NCI-H2107 treated with DMSO at 0.1 percent for 48 hours (cell line): Measurements from ENCODE around the gene NUP214.

Experiments used
- DNase-seq: peaks from one replicate; lab custom pipeline; 2025; ENCODE audit not compliant: unreplicated experiment; lab: John Stamatoyannopoulos, UW

Gene NUP214

DNA sequence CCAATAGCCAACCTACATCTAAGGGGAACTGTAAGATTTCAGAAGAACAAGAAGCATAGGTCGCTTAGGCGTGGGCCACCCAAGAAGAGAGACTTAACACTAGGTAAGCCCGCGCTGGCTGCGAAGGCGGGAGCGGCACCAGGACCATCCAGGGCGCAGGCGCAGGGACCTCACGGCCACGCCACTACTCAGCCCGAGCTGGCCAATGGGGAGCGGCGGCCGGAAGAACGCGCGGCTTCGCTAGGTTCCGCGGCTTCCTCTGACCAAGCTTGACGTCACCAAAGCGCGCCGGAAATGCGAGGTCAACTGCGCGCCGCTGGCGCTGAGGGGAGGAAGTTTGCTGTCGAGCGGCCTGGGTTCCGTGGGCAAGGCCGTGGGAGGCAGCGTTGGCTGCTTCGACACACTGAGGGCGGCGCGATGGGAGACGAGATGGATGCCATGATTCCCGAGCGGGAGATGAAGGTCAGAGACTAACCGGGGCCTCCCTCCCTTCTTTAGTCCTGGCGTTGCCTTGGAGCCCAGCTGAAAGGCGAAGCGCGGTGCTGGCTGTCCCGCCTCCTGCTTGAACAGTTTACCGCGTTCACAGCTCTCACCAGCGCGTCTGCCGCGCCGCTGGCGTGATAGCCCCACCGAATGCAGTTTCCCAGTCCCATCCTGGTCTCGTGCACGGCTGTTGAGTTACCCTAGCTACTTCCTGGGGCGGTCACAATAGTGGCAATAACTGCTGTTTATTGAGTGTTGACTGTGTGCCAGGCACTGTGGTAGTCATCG is at the start of gene NUP214:
Gene NUP214, plus strand, starts transcription at position 299 of the 771 bp plus-strand sequence. Its CDS starts 119 bp downstream, at position 418.
- DNase-seq = peak; percentile 84

DNA sequence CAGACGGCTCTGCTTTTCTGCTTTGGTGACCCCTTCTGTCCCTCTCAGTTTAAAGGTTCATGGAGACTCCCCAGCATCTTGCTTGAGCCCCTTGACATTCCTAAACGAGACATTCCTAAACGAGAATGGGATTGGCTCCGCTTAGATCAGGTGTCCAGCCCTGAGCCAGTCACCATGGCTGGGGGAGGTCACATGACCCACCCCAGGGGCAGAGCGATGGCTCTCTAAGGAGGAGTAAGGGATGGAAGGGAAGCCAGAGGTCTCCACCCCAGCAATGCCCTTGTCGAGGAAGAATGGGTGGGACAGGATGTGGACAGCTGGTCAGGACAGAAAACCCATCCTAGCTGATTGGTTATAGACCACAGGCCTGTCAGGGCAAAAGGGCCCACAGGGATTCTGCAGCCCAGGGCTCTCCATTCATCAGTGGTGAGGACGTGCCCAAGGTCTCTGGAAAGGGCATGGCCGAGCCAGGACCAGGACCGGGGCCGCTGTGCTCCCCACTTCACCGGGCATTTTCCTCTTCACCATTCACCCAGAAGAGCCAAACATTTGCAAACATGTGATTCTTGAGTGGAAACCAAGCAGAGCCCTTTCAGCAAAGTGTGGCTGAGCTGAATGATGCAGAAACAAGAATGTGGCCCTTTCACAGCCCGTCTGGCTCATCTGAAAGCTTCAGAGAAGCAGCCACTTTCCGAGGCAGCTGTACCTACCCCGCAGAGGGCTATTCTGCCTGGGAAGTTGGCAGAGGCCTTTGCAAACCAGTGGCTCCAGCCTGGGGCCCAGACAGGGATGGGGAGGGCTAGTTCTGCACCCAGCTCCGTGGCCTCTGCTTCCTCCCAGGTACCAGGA is 48.8 kb upstream of the NUP214 start:
- no peak for DNase-seq

DNA sequence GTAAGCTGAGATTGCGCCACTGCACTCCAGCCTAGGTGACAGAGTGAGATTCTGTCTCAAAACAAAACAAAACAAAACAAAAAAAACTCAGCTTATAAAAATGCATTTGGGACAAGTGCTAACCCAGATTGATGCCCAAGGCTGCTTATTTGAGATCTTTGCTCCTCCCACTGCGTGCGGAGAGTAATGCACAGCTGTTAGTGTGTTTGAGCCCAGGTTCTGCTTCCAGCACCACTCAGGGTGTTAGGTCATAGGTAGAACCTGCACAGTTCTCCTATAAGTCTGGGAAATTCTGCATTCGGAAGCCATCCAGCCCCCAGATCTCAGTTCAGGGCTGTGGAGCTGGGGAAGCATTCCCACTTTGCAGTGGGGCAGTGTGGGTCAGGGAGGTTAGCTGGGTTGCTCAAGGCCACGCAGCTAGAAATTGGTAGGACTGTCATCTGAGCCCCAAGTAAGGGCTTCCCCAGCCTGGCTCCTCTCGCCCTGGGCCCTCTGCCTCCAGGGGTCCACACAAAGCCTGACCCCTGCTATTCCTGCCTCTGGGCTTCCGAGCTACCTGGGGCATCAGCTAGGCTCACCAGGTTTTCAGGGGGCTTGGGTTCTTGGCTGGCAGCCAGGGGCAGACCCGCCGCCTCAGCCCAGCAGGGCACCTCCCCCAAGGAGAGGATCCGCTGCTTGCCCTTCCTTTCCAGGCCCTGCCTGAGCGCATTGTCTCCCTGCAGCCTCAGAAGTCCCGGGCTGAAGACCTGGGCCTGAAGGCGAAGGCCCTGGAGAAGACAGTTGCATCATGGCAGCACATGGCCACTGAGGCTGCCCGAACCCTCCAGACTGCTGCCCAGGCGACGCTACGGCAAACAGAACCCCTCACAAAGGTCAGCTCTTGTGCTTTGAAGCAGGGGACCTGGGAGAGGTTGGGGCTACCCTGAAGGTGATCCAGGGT is 46.7 kb upstream of the NUP214 start:
- no peak for DNase-seq

DNA sequence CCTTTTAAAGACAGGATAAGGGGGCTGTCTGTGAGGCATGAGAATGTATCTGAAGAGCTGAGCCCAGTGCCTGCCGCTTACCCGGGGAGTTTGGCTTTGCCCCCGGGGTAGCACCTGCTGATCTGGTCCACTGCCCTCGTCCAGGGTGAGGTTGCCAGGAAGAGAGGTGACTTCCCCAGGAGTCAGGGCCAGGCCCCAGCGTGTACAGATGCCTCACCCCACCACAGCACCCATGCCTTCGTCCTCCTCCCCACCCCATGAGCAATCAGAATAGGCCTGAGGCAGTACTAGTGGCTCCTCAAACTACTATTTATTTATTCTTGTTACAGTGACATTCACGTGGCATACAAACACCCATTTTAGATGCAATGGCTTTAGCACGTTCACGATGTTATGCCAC is 44.8 kb upstream of the NUP214 start:
- no peak for DNase-seq

DNA sequence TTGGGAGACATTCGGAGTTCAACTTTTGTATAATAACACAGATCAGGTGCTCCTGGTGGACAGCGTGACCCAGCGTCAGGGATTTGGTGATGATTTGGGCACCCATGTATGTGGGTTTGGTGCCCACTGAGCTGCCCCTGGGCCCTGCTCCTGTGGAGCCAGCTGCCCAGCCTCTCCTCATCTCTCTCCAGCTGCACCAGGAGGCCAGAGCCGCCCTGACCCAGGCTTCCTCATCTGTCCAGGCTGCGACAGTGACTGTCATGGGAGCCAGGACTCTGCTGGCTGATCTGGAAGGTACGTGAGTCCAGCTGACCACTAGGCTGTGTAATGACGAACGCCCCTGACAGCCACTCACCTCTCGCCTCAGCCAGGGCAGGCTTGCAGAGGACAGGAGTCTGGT is 43.5 kb upstream of the NUP214 start:
- DNase-seq = no peak

DNA sequence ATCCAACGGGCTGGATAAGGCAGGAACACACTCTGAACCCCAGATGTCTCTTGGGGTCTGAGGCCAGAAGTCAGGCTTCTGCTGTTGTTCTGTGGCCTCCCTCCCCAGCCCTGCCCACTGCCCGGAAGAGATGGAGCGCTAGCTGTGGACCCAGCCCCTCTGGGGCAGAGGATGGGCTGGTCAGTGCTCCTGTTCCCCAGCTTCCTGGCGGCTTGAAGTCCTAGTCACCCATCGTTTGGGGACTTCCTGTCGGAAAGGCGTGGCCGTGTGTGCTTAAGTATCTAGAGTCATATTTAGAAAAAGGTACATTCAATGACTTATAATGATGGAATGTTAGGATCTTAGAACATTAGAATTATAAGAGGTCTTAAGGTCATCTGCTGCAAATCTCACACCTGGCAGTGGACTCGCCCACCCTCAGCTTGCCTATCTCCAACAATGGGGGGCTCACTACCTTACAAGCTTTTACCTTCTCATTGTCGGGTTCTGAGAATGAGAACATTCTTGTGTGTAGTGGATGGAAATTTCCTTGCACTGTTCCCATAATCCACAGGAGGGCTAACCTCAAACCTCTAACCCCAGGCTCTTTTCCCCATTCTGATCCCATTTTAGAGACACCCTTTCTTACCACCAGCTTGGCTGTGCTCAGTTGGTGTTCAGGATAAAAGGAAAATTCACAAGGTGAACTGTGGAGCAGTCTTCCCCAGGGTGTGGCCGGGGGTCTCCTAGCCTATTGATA is 42.4 kb upstream of the NUP214 start:
- no peak for DNase-seq

DNA sequence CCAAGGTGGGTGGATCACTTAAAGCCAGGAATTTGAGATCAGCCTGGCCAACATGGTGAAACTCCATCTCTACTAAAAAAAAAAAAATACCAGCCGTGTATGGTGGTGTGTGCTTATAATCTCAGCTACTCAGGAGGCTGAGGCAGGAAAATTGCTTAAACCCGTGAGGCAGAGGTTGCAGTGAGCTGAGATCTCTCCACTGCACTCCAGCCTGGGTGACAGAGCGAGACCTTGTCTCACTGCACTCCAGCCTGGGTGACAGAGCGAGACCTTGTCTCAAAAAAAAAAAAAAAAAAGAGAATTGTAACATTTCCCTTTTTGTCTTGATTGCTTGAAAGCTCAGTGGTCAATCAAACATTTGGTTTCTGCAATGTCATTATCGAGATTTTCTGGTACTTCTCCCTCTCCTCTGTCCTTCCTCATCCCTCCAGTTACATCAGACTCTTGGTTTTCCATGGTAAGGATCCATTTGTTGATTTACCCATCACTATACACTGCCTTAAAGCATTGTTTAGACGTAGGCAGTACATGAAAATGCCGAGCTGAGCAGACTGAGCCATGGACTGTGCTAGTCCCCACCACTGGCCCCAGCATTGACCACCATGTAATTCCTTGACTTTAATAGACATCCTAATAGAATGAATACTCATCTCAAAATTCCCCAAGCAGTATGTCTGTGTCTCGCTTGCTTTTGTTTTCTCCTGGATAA is 40.6 kb upstream of the NUP214 start:
- no peak for DNase-seq

DNA sequence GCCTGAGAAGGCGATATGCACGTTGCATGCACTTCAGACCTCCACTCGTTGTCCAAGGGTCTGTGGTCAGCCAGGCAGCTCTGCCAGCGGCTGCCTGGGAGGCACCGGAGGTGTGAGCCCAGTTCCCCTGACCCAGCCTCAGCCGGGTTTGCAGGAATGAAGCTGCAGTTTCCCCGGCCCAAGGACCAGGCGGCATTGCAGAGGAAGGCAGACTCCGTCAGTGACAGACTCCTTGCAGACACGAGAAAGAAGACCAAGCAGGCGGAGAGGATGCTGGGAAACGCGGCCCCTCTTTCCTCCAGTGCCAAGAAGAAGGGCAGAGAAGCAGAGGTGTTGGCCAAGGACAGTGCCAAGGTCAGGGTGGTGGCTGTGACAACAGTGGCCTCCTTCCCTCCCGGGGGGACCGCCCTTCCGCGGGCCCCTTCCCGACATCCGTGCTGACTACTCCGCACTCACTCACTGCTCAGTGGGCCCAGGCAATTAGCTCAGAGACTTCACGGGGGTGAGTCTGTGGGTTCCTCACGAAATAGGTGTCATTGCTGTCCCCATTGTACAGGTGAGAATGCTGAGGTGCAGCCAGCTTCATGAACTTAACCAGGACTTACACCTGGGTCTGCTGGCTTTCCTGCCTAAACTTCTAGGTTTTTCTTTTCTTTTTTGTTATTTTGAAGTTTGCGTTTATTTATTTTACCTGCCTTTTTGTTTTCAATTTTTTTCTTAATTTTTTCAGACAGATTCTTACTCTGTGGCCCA is 39.8 kb upstream of the NUP214 start:
- no peak for DNase-seq

DNA sequence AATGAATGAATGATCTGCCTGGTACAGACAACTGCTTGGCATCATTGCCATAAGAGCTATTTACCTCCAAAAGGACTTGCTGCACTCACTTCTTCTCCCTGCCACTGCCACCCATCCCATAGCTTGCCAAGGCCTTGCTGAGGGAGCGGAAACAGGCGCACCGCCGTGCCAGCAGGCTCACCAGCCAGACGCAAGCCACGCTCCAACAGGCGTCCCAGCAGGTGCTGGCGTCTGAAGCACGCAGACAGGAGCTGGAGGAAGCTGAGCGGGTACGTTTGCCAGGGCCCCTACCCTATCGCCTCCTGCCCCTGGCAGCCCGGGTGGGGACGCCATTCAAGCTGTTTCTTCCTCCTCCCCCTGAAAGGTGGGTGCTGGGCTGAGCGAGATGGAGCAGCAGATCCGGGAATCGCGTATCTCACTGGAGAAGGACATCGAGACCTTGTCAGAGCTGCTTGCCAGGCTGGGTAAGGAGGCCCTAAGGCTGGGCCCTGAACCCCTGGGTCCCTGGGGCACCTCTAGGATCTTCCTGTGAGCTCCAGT is 38.0 kb upstream of the NUP214 start:
- peak; percentile 14 for DNase-seq

DNA sequence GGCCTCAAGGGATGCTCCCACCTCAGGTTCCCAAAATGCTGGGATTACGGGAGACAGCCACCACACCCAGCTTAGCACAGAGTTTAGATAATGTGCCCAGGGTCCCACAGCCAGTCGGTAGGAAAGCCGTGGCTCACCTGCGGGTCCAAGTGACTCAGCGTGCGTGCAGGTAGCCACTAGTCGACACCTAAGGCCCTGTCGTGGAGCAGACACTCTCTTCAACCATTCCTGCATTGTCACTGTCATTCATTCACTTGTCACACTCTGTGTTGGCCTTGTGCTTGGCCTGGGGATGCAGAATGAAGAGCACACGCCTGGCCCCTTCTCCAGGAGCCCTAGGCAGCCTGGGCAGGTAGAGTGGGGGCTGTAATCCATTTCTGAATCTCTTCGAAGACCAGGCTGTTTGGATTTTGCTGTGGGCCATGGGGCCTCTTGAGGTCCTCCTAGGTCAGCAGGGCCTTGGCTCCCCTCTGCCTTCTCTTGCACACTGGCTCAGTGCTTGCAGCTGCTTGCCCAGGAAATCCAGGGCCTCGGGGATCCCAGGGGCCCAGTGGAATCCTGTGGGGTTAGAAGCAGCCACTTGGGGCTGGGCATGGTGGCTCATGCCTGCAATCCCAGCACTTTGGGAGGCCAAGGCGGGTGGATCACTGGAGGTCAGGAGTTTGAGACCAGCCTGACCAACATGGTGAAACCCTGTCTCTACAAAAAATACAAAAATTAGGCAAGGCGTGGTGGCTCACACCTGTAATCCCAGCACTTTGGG is 35.2 kb upstream of the NUP214 start:
- DNase-seq = no peak

DNA sequence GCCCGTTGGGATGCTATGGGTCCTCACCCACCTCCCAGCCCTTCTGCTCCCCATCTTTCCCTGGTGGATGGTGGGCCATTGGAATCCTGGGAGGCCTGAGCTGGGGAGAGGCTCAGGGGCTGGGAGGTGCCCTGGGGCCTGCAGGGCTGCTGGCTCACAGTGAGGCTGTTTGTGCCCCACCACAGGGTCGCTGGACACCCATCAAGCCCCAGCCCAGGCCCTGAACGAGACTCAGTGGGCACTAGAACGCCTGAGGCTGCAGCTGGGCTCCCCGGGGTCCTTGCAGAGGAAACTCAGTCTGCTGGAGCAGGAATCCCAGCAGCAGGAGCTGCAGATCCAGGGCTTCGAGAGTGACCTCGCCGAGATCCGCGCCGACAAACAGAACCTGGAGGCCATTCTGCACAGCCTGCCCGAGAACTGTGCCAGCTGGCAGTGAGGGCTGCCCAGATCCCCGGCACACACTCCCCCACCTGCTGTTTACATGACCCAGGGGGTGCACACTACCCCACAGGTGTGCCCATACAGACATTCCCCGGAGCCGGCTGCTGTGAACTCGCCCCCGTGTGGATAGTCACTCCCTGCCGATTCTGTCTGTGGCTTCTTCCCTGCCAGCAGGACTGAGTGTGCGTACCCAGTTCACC is 33.9 kb upstream of the NUP214 start:
- no peak for DNase-seq

DNA sequence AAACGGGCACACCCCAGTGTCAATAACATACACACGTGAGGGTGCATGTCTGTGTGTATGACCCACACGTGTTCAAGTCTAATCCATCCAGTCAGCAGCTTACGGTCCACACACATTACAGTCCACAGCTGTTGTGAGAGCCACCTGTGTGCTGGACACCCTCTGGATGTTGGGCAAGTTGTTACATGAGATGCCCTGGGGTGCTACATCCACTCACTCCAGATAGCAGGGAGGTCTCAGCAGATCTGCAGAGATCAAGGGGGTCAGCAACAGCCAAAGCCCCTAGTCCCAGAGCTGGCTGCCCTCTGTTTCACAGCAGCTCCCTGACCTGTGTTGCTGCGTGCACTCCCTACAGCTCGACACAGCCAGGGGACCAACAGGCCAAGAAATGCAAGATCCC is 33.4 kb upstream of the NUP214 start:
- DNase-seq = no peak

DNA sequence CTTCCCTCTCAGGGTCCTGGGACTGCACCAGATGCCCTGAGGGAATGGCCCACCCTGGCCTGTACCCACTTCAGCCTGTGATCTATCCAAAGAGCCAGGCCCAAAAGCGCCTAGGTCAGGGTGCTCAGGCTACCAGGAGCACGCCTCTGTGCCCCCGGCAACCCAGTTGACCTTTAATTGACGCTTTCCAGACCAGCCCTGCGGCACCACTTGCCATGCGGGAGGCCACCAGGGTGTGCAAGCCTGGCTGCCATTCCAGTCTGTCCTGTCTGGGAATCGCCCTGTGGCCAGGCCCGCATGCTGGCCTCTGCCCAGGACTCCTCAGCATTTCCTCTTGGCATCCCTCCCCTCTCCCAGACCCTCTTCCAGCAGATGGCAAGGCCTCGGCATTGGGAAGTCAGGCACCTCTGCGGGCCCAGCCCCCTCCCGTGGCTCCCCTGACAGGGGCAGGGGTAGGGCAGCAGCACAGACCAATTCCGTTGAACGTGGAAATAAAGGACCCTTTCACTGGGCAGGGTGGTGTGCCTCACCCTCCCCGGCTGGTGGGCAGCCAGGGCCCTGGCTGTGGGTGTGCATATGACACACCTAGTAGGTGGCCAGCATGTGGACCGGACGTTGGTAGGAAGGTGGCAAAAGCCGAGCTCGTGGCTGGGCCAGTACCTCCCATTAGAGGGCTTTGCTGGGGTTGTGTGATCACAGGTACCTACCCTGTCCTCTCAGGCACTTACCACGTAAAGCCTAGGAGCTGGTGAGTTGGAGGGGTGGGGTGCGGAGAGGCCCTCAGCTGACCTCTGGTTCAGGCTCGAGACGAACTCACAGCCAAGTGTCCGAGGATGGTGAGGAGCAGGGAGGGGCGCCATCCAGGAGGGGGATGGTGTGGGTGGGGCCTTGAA is 32.6 kb upstream of the NUP214 start:
- no peak for DNase-seq

DNA sequence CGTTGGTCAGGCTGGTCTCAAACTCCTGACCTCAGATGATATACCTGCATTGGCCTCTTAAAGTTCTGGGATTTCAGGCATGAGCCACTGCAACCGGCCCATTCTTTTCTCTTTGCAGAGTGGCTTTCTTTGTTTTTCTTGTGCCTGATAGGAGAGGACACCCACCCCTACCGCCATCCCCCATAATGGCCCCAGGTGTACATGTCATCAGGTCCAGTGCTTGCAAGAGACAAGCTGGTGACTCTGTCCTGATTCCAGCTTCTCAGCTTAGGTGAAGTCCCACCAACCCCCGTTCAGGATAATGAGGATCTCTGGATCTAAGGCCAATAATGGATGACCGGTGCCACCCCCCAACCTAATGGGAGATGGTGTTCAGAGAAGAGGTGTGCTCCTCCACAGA is 31.4 kb upstream of the NUP214 start:
- DNase-seq = no peak

DNA sequence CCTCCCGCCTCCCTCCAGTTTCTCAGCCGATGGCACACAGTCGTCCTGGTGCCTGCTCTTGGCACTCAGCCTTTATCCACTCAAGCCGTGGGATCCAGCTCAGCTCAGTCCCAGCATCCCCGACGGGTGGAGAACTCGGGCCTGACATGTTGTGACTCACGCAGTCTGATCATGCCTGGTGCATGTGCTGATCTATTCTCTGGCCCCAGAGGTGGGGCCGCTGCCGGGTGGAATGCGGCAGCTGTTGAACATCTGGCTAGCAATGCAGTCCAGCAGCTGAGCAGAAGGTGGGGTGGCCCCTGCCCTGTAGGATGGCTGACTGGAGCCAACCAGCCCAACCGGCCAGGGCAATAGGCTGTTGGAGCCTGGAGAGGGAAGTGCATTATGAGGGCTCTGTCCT is 30.8 kb upstream of the NUP214 start:
- DNase-seq = no peak

DNA sequence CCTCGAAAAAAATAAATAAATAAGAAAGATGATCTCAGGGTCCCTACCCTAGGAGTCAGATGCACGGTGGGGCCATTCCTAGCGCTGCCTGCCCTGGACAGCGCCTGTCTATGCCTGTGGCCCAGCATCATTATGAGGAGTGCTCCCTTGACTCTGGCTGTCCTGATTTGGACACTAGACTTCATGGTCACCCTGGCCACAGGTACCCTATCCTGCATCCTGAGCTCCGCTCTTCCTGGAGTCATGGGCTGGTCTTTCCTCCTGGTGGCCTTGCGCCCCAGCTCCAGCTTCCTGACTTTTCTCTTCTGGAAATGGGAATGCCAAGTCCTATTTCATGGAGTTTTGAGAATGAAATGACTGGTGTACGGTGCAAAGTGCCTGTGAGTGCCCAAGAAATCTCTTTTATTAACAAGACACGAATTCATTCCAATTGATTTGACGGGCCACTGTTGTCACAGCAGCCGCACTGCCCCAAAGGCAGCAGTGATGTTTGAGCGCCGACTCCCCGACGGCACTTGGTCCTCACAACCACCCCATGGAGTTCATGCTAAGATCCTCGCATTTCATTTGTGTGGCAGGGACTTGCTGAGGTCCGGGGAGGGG is 29.6 kb upstream of the NUP214 start:
- DNase-seq = peak; percentile 6
